HepG2 (cell line): ENCODE measurements around the gene ZNF581. TPM values are rescaled to one million over a fixed set of nuclear protein-coding genes. Genes with fewer than 3 reads are reported as not detected.

Experiments
- ATAC-seq: fragments of 200-7000 bp; cut with Tn5 transposase; 3 replicates; pipeline ENCODE4 v1.9.1; 2020; ENCODE audit warnings: mild to moderate bottlenecking, moderate library complexity
- BruUV-seq: library from RNA; stranded (reverse); fragments of 400-500 nt; replicated peaks from 2 replicates; lab custom pipeline; 2021; lab: Mats Ljungman, UMichigan
- CTCF ChIA-PET: fragments of 300-600 bp; formaldehyde crosslinking; extraction: SDS; loops from one replicate; lab custom pipeline; 2021; ENCODE audit warnings: low total read pairs, inconsistent platforms, low intra/inter-chr PET ratio; lab: Yijun Ruan, JAX
- POLR2A ChIA-PET: fragments of 350-600 bp; sonication (Branson Sonifier 250); formaldehyde crosslinking; loops from one replicate; lab custom pipeline; 2020; ENCODE audit warnings: antibody characterized with exemption, inconsistent platforms; lab: Yijun Ruan, JAX
- DNase-seq: peaks from one replicate; pipeline ENCODE4 v3.0.0-alpha.2; 2015; ENCODE audit warnings: low spot score
- FAIRE-seq: peaks from 3 replicates; lab custom pipeline; 2011; peaks lifted over from hg19 to GRCh38; lab: Jason Lieb, UNC
- H2AFZ ChIP-seq: one replicate; pipeline ENCODE4 v1.6.1; 2011; ENCODE audit warnings: low read length, inconsistent platforms
- H3K27ac ChIP-seq: fragments of 300-600 bp; 3 replicates; pipeline ENCODE4 v1.8.0; 2011; ENCODE audit warnings: mixed run types, mild to moderate bottlenecking, mixed read lengths, low read length, inconsistent platforms; ENCODE audit not compliant: insufficient read depth; ENCODE audit errors: extremely low read length
- H3K27me3 ChIP-seq, 2 experiments: fragments of 200-600 bp in 1 of 2; 2 replicates in 1 of 2; 3 replicates in 1 of 2; pipeline versions ENCODE4 v1.6.0 to v1.8.0; 2011; ENCODE audit warnings: low read length in 2 of 2, mild to moderate bottlenecking in 2 of 2, moderate library complexity in 2 of 2, inconsistent platforms in 1 of 2; ENCODE audit not compliant: insufficient read depth in 2 of 2, control insufficient read depth in 1 of 2
- H3K36me3 ChIP-seq, 2 experiments: fragments of 200-600 bp in 1 of 2; replicated peaks in 1 of 2; 2 replicates in 1 of 2; 3 replicates in 1 of 2; pipeline versions ENCODE4 v1.5.1 to v1.8.0; 2011; ENCODE audit warnings: low read length in 2 of 2, inconsistent platforms in 1 of 2; ENCODE audit not compliant: insufficient read depth in 2 of 2, control insufficient read depth in 1 of 2
- H3K4me1 ChIP-seq: 2 replicates; pipeline ENCODE4 v1.5.1; 2012; ENCODE audit warnings: low read length, inconsistent platforms; ENCODE audit not compliant: insufficient read depth
- H3K4me2 ChIP-seq: 2 replicates; pipeline ENCODE4 v1.6.0; 2011; ENCODE audit warnings: low read depth, low read length, inconsistent platforms
- H3K4me3 ChIP-seq, 3 experiments: fragments of 200-600 bp in 1 of 3; sonication (generic), shearing (Covaris generic) in 1 of 3; replicated peaks in 1 of 3; 2 replicates each; pipeline ENCODE4 v1.5.1; 2011 to 2016; ENCODE audit warnings: low read length in 3 of 3, inconsistent platforms in 2 of 3, low read depth in 2 of 3, mild to moderate bottlenecking in 2 of 3, control low read depth in 1 of 3, mixed read lengths in 1 of 3; ENCODE audit not compliant: insufficient read depth in 1 of 3
- H3K79me2 ChIP-seq: one replicate; pipeline ENCODE4 v1.6.1; 2011; ENCODE audit warnings: low read length, inconsistent platforms; ENCODE audit not compliant: insufficient read depth
- H3K9ac ChIP-seq: 2 replicates; pipeline ENCODE4 v1.6.0; 2011; ENCODE audit warnings: mild to moderate bottlenecking, low read depth, low read length, inconsistent platforms; ENCODE audit not compliant: insufficient read depth
- H3K9me3 ChIP-seq: 2 replicates; pipeline ENCODE4 v1.5.1; 2012; ENCODE audit warnings: mild to moderate bottlenecking, low read length
- H4K20me1 ChIP-seq: 2 replicates; pipeline ENCODE4 v1.6.0; 2011; ENCODE audit warnings: inconsistent platforms, mild to moderate bottlenecking, low read length, moderate library complexity; ENCODE audit not compliant: insufficient read depth
- GTF3A ChIP-seq: sonication (generic); formaldehyde crosslinking; conservative IDR thresholded peaks from 2 replicates; pipeline ENCODE4 v1.4.0; 2020; ENCODE audit warnings: mild to moderate bottlenecking, missing genetic modification reagents
- JDP2 ChIP-seq: sonication (generic); formaldehyde crosslinking; IDR thresholded peaks from 2 replicates; pipeline ENCODE4 v1.8.1; 2022; ENCODE audit warnings: missing genetic modification reagents, borderline replicate concordance
- MAX ChIP-seq: IDR thresholded peaks from 2 replicates; pipeline ENCODE4 v1.6.1; 2012; ENCODE audit warnings: inconsistent platforms
- MXD3 ChIP-seq: IDR thresholded peaks from 2 replicates; pipeline ENCODE4 v1.6.1; 2016; ENCODE audit warnings: mild to moderate bottlenecking, missing biosample characterization, missing genetic modification reagents
- SMAD3 ChIP-seq: sonication (generic); formaldehyde crosslinking; IDR thresholded peaks from 2 replicates; pipeline ENCODE4 v1.4.0; 2020; ENCODE audit warnings: missing genetic modification reagents
- TFE3 ChIP-seq: IDR thresholded peaks from 2 replicates; pipeline ENCODE4 v1.6.1; 2016
- YEATS2 ChIP-seq: sonication (generic); formaldehyde crosslinking; IDR thresholded peaks from 2 replicates; pipeline ENCODE4 v1.4.0; 2020; ENCODE audit warnings: missing genetic modification reagents, borderline replicate concordance
- ZBTB7B ChIP-seq: sonication (generic); formaldehyde crosslinking; IDR thresholded peaks from 2 replicates; pipeline ENCODE4 v1.4.0; 2020; ENCODE audit warnings: missing genetic modification reagents
- ZNF234 ChIP-seq: sonication (generic); formaldehyde crosslinking; conservative IDR thresholded peaks from 2 replicates; pipeline ENCODE4 v1.5.1; 2020; ENCODE audit warnings: mild to moderate bottlenecking, missing genetic modification reagents
- ZNF251 ChIP-seq: sonication (generic); formaldehyde crosslinking; IDR thresholded peaks from 2 replicates; pipeline ENCODE4 v1.9.0; 2021; ENCODE audit warnings: mild to moderate bottlenecking, missing genetic modification reagents
- ZNF569 ChIP-seq: sonication (generic); formaldehyde crosslinking; IDR thresholded peaks from 2 replicates; pipeline ENCODE4 v1.5.0; 2020; ENCODE audit warnings: mild to moderate bottlenecking, missing genetic modification reagents, moderate library complexity, borderline replicate concordance
- ZNF589 ChIP-seq: sonication (generic); formaldehyde crosslinking; conservative IDR thresholded peaks from 2 replicates; pipeline ENCODE4 v1.8.0; 2022; ENCODE audit warnings: mild to moderate bottlenecking, moderate library complexity, missing genetic modification reagents
- ZNF790 ChIP-seq: sonication (generic); formaldehyde crosslinking; IDR thresholded peaks from 2 replicates; pipeline ENCODE4 v1.8.0; 2022; ENCODE audit warnings: missing genetic modification reagents, mild to moderate bottlenecking, borderline replicate concordance
- ZNF891 ChIP-seq: sonication (generic); formaldehyde crosslinking; IDR thresholded peaks from 2 replicates; pipeline ENCODE4 v1.5.0; 2020; ENCODE audit warnings: mild to moderate bottlenecking, missing genetic modification reagents
- WGBS: methylation state at CpG from one replicate; pipeline ENCODE4 v1.1.6; 2017; ENCODE audit warnings: low lambda C conversion rate; 5-methylcytosine and 5-hydroxymethylcytosine counted together
- in situ Hi-C: cut with HindIII; loops from 2 replicates; pipeline ENCODE4 v1.10.0; 2017; ENCODE audit warnings: low pct_unique_long_range_greater_than_20kb; ENCODE audit not compliant: extremely low pct_ligation_motif_present
- intact Hi-C: fragments of 100-400 bp; cut with micrococcal nuclease; formaldehyde crosslinking; loops from one replicate; pipeline ENCODE4 v1.10.0; 2022; ENCODE audit not compliant: unreplicated experiment
- polyA plus RNA-seq, 8 experiments: library from polyadenylated mRNA; depleted of rRNA in 3 of 8; stranded (reverse) in 7 of 8; unstranded in 1 of 8; fragments of >200 nt; fragmentation: Illumina TruSeq in 4 of 8; extraction: Trizol in 4 of 8; gene quantifications; 2 replicates each; pipeline versions ENCODE4 v1.2.1 to v1.2.3, GENCODE V29; 2011 to 2016; ENCODE audit warnings: low read depth in 4 of 8, missing spikeins in 1 of 8, mixed read lengths in 1 of 8; ENCODE audit not compliant: insufficient read depth in 1 of 8
- total RNA-seq, 5 experiments: library from RNA; depleted of rRNA; stranded (reverse); fragments of >200 nt; fragmentation: Illumina TruSeq; extraction: Trizol; gene quantifications; 2 replicates each; pipeline ENCODE4 v1.2.3, GENCODE V29; 2016; ENCODE audit warnings: low read depth in 1 of 5

ZNF581 gene
- total and polyA plus RNA-seq, 2 of the 13 experiments (the other 11 are each of a cell fraction or from before 2014, with no cell fraction given): 19.6 to 49.5 TPM

- TF ChIP-seq ZBTB7B (CRISPR knock-in tag) (no peak), TFE3 (no peak), SMAD3 (CRISPR knock-in tag) (no peak), ZNF790 (CRISPR knock-in tag) (no peak), ZNF569 (CRISPR knock-in tag) (no peak), YEATS2 (no peak)
Observed at GRCh38 chr19:55692681-55693081, 49.2 kb downstream of the ZNF581 start (continued).

GRCh38 chr19:55693336-55693974 is 50.0 kb downstream of the ZNF581 start:
- TF ChIP-seq MXD3 (CRISPR knock-in tag) (no peak), ZNF589 (CRISPR knock-in tag) (no peak), ZNF891 (no peak), MAX (no peak), ZNF234 (CRISPR knock-in tag) (no peak), JDP2 (CRISPR knock-in tag) (no peak), ZNF251 (CRISPR knock-in tag) (no peak), GTF3A (no peak)
- Histone ChIP-seq H3K36me3 (peaks cover 26 to 46% of the 10 kb centered on the region in 2 experiments; a peak in 4 of 5 replicates), H3K4me2 (no peak overlapping the region), H4K20me1 (no peaks in the 10 kb centered on the region), H3K4me3 (no peak overlapping the region), H3K4me1 (no peaks in the 10 kb centered on the region), H3K79me2 (no peaks in the 10 kb centered on the region), H3K9ac (no peak overlapping the region), H3K27me3 (no peaks in the 10 kb centered on the region), H3K27ac (no peak overlapping the region), H3K9me3 (no peaks in the 10 kb centered on the region), H2AFZ (no peak overlapping the region)
- 97% methylated on average over 18 of the region's 20 CpGs for WGBS
- FAIRE-seq: no peak
- no TSS peak for BruUV-seq
- in situ Hi-C loops (no loop called here), intact Hi-C loops (no loop called here)
- DNase-seq: no peak
- no peak for ATAC-seq
- POLR2A ChIA-PET: interaction anchor here (1.1 kb wide), 1 partner anchor 10 kb away, joined by 4 read pairs; no protein-coding TSS in a partner anchor
- CTCF ChIA-PET: no interaction called here
